Measurements from ENCODE around the gene IKZF2.

Gene IKZF2

GRCh38 chr2:213119061-213119809 lies 32.2 kb downstream of the IKZF2 start:
- H3K27ac ChIP-seq: no peak overlapping the region
- TF ChIP-seq CTCF (IDR thresholded peaks at IDR 0.05) (no peak), ZFX (IDR thresholded peaks at IDR 0.05; ENCODE audit: borderline replicate concordance) (no peak)

DNA sequence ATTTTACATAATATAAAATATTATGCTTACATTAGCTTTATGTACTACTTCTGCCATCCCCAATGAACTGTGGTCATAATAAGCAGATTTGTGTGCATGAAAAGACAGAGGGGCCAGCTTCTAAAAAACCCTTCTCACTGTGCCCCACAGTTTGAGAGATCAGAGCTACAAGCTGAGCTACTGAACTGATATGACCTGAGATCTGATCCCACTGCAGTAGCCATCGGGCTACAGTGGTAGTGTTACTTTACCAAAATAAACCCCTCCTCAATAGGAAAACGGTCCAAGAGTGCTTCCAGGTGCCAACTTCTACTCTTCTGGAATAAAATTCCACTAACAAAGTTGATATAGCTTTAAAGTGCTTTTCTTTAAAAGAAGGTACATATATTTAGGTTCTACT lies 43.1 kb downstream of the IKZF2 start:
- H3K27ac ChIP-seq: no peak overlapping the region
- TF ChIP-seq ZFX (IDR thresholded peaks at IDR 0.05; ENCODE audit: borderline replicate concordance): no peak
- no peak for TF ChIP-seq CTCF (IDR thresholded peaks at IDR 0.05)

DNA sequence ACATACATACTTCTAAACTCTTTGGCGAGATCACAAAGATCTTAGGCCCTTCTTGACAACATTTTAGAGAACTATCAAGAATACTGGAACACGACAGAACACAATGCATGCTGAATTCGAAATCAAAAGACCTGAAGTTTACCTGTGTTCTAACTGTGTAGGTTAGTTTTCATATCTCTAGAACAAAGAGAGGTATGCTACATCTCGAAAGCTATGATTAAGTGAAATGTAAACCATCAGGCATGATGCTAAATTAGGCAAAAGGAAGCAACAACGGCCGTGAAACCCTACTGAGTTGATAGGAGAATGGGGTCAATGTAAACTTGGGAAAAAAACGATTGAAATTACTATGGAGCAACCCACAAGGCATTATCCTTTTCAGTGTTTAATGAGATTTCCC lies 43.7 kb downstream of the IKZF2 start:
- TF ChIP-seq CTCF (IDR thresholded peaks at IDR 0.05) (no peak), ZFX (IDR thresholded peaks at IDR 0.05; ENCODE audit: borderline replicate concordance) (no peak)
- no peak overlapping the region for H3K27ac ChIP-seq

DNA sequence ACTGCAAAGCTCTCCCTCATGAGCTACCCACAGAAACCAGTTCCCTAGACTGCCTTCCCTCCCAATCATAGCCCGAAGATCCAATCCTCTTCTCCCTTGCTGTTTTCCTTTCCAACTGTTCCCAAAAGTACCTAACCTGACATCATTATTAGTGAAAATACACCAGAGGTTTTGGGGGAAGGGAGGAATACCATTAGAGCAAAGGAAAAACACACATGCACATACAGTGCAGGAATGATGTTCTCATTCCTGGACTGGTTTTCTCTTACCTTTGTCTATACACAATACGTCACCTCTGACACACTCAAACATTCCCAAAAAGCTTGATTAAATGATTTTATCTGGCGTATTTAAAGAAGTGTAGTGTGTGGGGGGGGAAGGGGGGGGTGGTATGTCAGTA lies 46.2 kb downstream of the IKZF2 start:
- H3K27ac ChIP-seq: no peak overlapping the region
- TF ChIP-seq ZFX (IDR thresholded peaks at IDR 0.05; ENCODE audit: borderline replicate concordance) (no peak), CTCF (IDR thresholded peaks at IDR 0.05) (no peak)

GRCh38 chr2:213104903-213105202 lies 46.6 kb downstream of the IKZF2 start:
- TF ChIP-seq CTCF (IDR thresholded peaks at IDR 0.05) (no peak), ZFX (IDR thresholded peaks at IDR 0.05; ENCODE audit: borderline replicate concordance) (no peak)

GRCh38 chr2:213104092-213104902 lies 47.1 kb downstream of the IKZF2 start:
- no peak for TF ChIP-seq CTCF (IDR thresholded peaks at IDR 0.05)
- TF ChIP-seq ZFX (IDR thresholded peaks at IDR 0.05; ENCODE audit: borderline replicate concordance): no peak
- no peak overlapping the region for H3K27ac ChIP-seq

More at GRCh38 chr2:213104903-213105202, 46.6 kb downstream of the IKZF2 start:
- no peak overlapping the region for H3K27ac ChIP-seq
